A673 (cell line): ENCODE results near the gene ASH1L.

Source experiments
- EZH2 ChIP-seq: fragments of 200-600 bp; sonication (generic); IDR thresholded peaks from 2 replicates; pipeline ENCODE4 v1.6.1; 2017; ENCODE audit warnings: borderline replicate concordance, low read depth, mild to moderate bottlenecking, mixed read lengths, antibody characterized with exemption, low read length; ENCODE audit not compliant: poor library complexity, severe bottlenecking
- TF ChIP-seq, protein P1 (sequence below): fragments of 300-800, 200-600 bp; sonication (generic); conservative IDR thresholded peaks from 2 replicates; pipeline ENCODE4 v1.5.1; 2017; ENCODE audit warnings: low read depth, mild to moderate bottlenecking, antibody characterized with exemption, low read length, moderate library complexity, mixed read lengths

DNA sequence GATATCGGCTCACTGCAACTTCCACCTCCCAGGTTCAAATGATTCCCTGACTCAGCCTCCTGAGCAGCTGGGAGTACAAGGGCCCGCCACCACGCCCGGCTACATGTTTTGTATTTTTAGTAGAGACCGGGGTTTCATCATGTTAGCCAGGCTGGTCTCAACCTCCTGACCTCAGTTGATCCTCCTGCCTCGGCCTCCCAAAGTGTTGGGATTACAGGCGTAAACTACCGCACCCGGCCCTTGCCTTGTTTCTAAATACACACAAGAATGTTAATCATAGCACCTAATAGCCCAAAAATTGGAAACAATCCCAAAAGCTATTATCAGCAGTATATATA, 46.3 kb upstream of the ASH1L start:
- TF ChIP-seq, protein P1, sequence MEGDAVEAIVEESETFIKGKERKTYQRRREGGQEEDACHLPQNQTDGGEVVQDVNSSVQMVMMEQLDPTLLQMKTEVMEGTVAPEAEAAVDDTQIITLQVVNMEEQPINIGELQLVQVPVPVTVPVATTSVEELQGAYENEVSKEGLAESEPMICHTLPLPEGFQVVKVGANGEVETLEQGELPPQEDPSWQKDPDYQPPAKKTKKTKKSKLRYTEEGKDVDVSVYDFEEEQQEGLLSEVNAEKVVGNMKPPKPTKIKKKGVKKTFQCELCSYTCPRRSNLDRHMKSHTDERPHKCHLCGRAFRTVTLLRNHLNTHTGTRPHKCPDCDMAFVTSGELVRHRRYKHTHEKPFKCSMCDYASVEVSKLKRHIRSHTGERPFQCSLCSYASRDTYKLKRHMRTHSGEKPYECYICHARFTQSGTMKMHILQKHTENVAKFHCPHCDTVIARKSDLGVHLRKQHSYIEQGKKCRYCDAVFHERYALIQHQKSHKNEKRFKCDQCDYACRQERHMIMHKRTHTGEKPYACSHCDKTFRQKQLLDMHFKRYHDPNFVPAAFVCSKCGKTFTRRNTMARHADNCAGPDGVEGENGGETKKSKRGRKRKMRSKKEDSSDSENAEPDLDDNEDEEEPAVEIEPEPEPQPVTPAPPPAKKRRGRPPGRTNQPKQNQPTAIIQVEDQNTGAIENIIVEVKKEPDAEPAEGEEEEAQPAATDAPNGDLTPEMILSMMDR: no peak
- TF ChIP-seq EZH2: no peak
